Right cardiac atrium (tissue), 5 donors: Measurements from ENCODE around the gene SMIM20. TPM values are rescaled to one million over a fixed set of nuclear protein-coding genes. Genes with fewer than 3 reads are reported as not detected.

Experiments used
- ATAC-seq, 2 donors: fragments of 200-7000 bp; cut with Tn5 transposase; one replicate each; pipeline versions ENCODE4 v1.8.0 to v1.9.1; 2020; ENCODE audit warnings: moderate library complexity in 2 of 2, mild to moderate bottlenecking in 1 of 2
- DNase-seq, 3 donors: peaks; one replicate each; pipeline ENCODE4 v3.0.0-alpha.2; 2020
- H3K27ac ChIP-seq: one replicate; pipeline ENCODE4 v1.5.1; 2013; ENCODE audit warnings: mild to moderate bottlenecking, low read length, control low read depth, moderate library complexity
- H3K27me3 ChIP-seq: one replicate; pipeline ENCODE4 v1.6.1; 2013; ENCODE audit not compliant: control insufficient read depth, insufficient read depth
- H3K4me1 ChIP-seq: one replicate; pipeline ENCODE4 v1.6.1; 2013; ENCODE audit warnings: low read length; ENCODE audit not compliant: control insufficient read depth, insufficient read depth
- H3K4me3 ChIP-seq: one replicate; pipeline ENCODE4 v1.5.1; 2013; ENCODE audit warnings: low read length, control low read depth
- H3K9me3 ChIP-seq: one replicate; pipeline ENCODE4 v1.6.1; 2013; ENCODE audit warnings: low read length; ENCODE audit not compliant: control insufficient read depth
- WGBS: extraction: QIAGEN DNeasy Blood & Tissue Kit; methylation state at CpG from one replicate; pipeline ENCODE4 v1.1.7; 2013; 5-methylcytosine and 5-hydroxymethylcytosine counted together
- intact Hi-C, 4 donors: fragments of 100-400 bp; cut with DNase I; formaldehyde crosslinking; loops; one replicate each; pipeline versions ENCODE4 v1.11.0 to v1.14.0; 2022 to 2023
- polyA plus RNA-seq: library from polyadenylated mRNA; stranded (reverse); fragments of 200-250 nt; gene quantifications from one replicate; pipeline ENCODE4 v1.2.3, GENCODE V29; 2013
- total RNA-seq, 4 donors: library from RNA; stranded (reverse); fragmentation: NEBNext Ultra II Directional; extraction: Animal tissue kit (Norgen Biotek cat#: 25700); gene quantifications; one replicate each; pipeline ENCODE4 v1.2.1, GENCODE V29; 2021
- donor health status: healthy with polysubstance abuse.
- donor health status: DM: no; HTN: yes; CAD: no.
- donor health status: DM: no; HTN: no; CAD: no.
- donor health status: DM: no; HTN: yes; CAD: no; lungs with severe emphysema.
- donor health status: DM: yes; HTN: yes; CAD: no.

The SMIM20 gene
- total and polyA plus RNA-seq, 5 donors: 28.0 to 47.9 (median 35.5) TPM

DNA sequence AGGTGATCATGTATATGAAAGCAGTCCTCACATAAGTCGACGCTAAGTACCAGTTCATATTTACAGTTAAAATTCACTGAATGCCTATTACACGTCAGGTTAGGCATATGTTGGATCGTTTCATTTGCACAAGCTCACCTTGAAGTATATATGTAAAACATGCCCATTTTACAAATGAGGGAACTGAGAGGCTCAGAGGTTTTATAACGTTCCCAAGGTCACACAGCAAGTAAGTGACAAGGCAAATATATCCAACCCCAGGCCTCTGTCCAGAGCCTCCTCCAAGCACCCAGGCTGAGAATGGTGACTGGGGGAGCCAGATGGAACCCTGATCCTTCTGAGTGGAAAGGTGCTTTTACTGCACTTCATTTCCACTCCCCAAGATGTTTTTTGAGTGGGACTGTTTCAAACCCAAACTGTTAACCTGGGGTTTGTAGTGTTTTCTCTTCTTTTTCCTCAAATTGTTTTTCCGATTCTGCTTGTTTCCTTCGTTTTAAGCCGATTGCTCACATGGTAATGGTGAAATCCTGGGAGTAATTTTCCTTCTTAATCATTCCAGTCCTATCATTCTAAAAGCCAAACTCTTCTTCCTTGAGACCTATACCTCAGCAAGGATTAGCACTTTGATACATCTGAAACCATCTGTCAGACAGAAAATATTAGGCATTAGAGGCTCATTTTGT lies 791 bp downstream of the SMIM20 start:
- Histone ChIP-seq H3K27ac (peak overlapping the region; percentile 90), H3K4me3 (peak overlapping the region; percentile 76), H3K4me1 (peaks cover 4% of the 10 kb centered on the region), H3K9me3 (no peaks in the 10 kb centered on the region), H3K27me3 (no peaks in the 10 kb centered on the region)
- 53% methylated on average over 8 of the region's 8 CpGs for WGBS
- intact Hi-C loops: no loop called here
- DNase-seq (no peak), ATAC-seq (no peak)

DNA sequence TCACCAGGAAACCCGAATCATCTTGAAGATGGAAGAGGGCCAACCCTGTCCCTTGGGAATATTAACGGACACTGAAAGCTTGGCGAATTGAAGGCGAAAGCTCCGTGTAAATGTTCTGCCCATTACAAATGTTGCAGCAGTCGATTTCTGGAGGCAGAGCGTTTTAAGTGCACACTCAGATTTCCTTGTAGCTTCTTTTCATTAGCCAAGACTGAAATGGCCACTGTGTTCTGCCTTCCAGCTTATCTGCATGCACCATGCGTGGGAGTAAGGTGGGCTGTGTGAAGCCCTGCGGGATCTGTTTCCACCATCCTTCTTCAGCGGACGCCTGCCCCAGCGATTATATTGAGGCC lies 1.3 kb downstream of the SMIM20 start:
- ATAC-seq (no peak), DNase-seq (no peak)
- intact Hi-C loops: no loop called here
- Histone ChIP-seq H3K4me1 (peaks cover 4% of the 10 kb centered on the region), H3K9me3 (no peaks in the 10 kb centered on the region), H3K27me3 (no peaks in the 10 kb centered on the region), H3K27ac (peak overlapping the region; percentile 28), H3K4me3 (peak overlapping the region; percentile 76)
- 40% methylated on average over 12 of the region's 12 CpGs for WGBS

DNA sequence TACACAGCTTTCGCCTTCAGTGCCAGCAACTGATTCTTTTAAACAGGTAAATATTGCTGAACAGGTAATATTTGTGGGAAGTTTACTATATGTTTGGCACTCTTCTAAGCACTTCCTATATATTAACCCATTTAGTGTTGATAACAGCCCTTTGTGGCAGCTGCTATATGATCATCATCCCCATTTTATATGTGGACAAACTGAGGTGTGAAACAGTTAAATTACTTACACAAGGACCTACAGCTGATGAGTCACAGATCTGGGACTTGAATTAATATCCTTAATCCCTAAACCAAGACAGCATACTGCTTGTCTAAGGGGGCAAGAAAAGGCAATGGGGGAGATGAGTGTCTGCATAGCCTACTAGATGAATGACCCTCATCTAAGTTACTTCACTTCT lies 2.9 kb downstream of the SMIM20 start:
- WGBS: 100% methylated on average over 1 of the region's 1 CpG
- Histone ChIP-seq H3K27ac (no peak overlapping the region), H3K4me1 (peaks cover 7% of the 10 kb centered on the region), H3K27me3 (no peaks in the 10 kb centered on the region), H3K4me3 (no peak overlapping the region), H3K9me3 (no peaks in the 10 kb centered on the region)
- no peak for DNase-seq
- ATAC-seq: no peak
- intact Hi-C loops: no loop called here

DNA sequence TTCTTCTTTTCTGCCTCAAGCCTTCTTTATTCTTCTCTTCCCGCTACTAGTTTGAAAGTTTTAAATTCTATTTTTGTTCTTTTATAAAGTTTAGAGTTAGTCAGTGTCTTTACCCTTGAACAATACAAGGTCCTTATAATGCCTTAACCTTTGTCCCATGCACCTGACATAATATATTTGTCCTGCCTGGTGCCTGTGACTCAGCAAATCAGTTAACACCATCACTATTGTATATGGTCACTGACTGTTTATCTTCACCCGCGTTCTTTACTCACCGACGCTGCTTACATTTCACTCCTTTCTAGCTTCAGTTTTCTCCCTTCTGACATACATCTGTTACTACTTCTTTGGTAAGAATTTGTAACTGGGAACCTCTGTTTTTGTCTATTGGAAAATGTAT lies 5.7 kb downstream of the SMIM20 start:
- ATAC-seq: no peak
- H3K27ac ChIP-seq: no peak overlapping the region
- H3K9me3 ChIP-seq: no peaks in the 10 kb centered on the region
- intact Hi-C loops: loop anchor here in 1 of 4 donors (5.0 kb wide), 1 partner anchor 493 kb away; no protein-coding TSS in a partner anchor
- H3K27me3 ChIP-seq: no peaks in the 10 kb centered on the region
- peaks cover 17% of the 10 kb centered on the region for H3K4me1 ChIP-seq
- DNase-seq: no peak
- WGBS: 72% methylated on average over 5 of the region's 5 CpGs
- H3K4me3 ChIP-seq: no peak overlapping the region

DNA sequence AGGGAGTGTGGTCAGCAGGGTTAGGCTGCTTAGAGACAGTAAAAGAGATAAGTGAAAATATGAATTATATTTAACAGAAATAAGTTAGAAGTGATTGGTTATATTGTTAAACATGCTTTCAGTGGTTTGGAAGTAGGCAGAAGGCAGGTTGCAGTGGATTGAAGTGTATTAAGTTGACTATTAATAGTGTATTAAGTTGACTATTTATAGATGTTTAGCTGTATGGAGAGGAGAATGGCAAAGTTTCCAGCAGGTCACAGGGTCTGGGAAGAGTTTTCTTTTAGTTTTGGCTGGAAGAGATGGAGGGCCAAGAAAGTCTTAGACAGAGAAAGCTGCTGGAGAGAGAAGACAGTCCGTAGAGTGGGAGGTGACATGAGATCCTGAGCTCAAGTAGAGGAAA lies 7.9 kb downstream of the SMIM20 start:
- Histone ChIP-seq H3K4me1 (peaks cover 15% of the 10 kb centered on the region), H3K4me3 (no peak overlapping the region), H3K27ac (no peak overlapping the region), H3K27me3 (no peaks in the 10 kb centered on the region), H3K9me3 (no peaks in the 10 kb centered on the region)
- 84% methylated on average over 1 of the region's 1 CpG for WGBS
- intact Hi-C loops: loop anchor here in 1 of 4 donors (5.0 kb wide), 1 partner anchor 490 kb away; no protein-coding TSS in a partner anchor
- DNase-seq (no peak), ATAC-seq (no peak)

DNA sequence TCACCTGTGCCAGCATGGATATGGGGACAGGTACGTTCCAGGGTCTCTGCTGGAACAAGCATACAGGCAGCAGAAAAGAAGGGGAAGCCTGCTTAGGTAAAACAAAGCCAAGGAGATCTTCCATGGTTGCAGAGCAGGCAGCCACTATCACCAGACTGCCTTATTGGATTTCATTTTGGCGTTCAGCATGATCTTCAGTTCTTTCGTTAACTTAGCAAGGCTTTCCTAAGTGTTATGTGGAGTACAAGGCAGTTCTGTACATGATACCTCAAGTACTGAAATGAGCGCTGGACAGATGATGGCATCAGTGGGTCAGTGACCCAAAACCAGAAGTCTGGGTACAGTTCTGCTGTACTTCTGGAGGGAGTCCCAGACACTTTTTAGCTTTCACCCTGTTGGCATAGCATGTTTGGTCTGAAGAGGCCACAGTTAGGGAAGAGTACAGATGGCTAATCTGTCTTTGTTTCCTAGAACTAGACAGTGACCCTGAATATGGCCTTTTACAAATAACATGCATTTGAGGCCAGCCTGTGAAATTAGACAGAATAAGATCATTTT lies 8.9 kb downstream of the SMIM20 start:
- Histone ChIP-seq H3K4me1 (peaks cover 15% of the 10 kb centered on the region), H3K27me3 (no peaks in the 10 kb centered on the region), H3K27ac (no peak overlapping the region), H3K9me3 (no peaks in the 10 kb centered on the region), H3K4me3 (no peak overlapping the region)
- intact Hi-C loops: loop anchor here in 1 of 4 donors (5.0 kb wide), 1 partner anchor 489 kb away; no protein-coding TSS in a partner anchor
- WGBS: 94% methylated on average over 4 of the region's 4 CpGs
- no peak for ATAC-seq
- no peak for DNase-seq

DNA sequence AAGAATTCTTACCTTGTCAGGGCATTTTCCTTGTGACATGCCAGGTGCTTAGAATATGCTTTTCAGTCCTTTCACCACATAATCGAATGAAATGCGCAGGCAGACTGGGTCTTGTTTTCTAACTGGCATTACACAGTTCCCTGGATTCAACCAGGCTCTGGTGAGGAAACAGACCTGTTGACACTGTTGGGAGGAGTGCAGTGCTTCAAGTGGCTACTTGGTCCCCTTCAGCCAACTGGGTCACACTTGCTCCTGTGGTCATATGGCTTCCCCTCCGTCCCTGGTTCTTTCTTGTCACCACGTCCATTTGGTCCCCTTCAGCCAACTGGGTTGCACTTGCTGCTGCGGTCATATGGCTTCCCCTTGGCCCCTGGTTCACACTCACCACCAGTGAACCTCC lies 9.7 kb downstream of the SMIM20 start:
- H3K27ac ChIP-seq: peak overlapping the region; percentile 29
- H3K9me3 ChIP-seq: no peaks in the 10 kb centered on the region
- ATAC-seq (peak in 1 of 2 donors; percentile 36), DNase-seq (no peak)
- no peaks in the 10 kb centered on the region for H3K27me3 ChIP-seq
- intact Hi-C loops: loop anchor here in 1 of 4 donors (5.0 kb wide), 1 partner anchor 489 kb away; no protein-coding TSS in a partner anchor
- H3K4me1 ChIP-seq: peaks cover 15% of the 10 kb centered on the region
- H3K4me3 ChIP-seq: no peak overlapping the region
- WGBS: 77% methylated on average over 5 of the region's 5 CpGs

DNA sequence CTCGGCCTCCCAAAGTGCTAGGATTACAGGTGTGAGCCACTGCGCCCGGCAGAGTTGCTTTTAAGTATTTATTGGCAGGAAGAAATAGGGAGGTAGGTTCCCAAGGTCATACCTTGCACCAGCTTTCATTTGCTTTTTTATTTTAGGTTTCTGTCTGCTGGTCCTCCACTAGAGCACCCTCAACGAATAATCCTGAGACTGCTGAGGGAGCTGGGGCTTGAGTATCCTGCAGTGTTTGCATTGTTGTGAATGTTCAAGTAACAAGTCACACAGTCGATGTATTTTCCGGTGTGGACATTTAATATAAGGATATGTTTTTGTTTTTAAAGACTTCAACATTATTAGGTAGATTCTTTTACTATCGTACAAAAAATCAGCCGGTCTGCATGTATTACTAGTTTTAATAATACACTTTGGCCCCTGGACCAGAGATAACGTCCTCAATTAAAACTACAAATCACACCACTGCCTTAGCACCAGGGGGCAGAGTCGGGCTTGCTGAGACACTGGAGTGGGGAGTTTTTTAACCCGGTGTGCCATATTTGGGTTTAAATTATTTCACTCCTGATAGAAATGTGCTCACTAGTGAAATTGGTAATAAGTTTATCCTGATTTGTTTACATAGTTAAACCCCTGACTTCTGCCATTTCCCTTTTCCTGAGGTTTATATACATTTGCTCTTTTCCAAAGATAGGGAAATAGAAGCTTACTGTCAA lies 11.6 kb downstream of the SMIM20 start:
- H3K27ac ChIP-seq: no peak overlapping the region
- DNase-seq (peak in 2 of 3 donors; percentile 35 to 76), ATAC-seq (peak; percentile 36 to 39)
- peaks cover 15% of the 10 kb centered on the region for H3K4me1 ChIP-seq
- no peaks in the 10 kb centered on the region for H3K9me3 ChIP-seq
- H3K4me3 ChIP-seq: no peak overlapping the region
- intact Hi-C loops: loop anchor here in 1 of 4 donors (5.0 kb wide), 1 partner anchor 62 kb away; no protein-coding TSS in a partner anchor
- 63% methylated on average over 11 of the region's 11 CpGs for WGBS
- no peaks in the 10 kb centered on the region for H3K27me3 ChIP-seq

DNA sequence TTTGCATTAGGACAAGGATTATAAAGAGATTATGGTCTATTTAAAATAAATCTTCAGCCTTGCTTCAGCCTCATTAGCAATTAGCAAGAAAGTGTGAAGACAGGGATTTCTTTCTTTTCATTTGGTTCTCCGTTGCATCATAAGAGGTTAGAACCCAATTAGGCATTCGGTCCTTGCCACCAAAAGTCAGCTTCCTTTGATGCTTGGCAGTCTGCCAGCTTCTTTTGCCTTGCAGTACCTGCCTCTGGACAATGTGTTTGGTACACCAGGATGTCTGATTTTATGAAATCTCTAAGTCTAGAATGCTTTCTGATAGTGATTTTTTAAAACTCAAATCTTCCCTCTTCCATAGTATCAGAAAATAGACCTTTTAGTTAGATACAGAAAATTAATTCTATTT lies 12.4 kb downstream of the SMIM20 start:
- 73% methylated on average over 2 of the region's 2 CpGs for WGBS
- Histone ChIP-seq H3K27ac (no peak overlapping the region), H3K4me3 (no peak overlapping the region), H3K27me3 (no peaks in the 10 kb centered on the region), H3K4me1 (peaks cover 14% of the 10 kb centered on the region), H3K9me3 (no peaks in the 10 kb centered on the region)
- intact Hi-C loops: loop anchor here in 1 of 4 donors (5.0 kb wide), 1 partner anchor 61 kb away; no protein-coding TSS in a partner anchor
- DNase-seq: no peak
- ATAC-seq: no peak

DNA sequence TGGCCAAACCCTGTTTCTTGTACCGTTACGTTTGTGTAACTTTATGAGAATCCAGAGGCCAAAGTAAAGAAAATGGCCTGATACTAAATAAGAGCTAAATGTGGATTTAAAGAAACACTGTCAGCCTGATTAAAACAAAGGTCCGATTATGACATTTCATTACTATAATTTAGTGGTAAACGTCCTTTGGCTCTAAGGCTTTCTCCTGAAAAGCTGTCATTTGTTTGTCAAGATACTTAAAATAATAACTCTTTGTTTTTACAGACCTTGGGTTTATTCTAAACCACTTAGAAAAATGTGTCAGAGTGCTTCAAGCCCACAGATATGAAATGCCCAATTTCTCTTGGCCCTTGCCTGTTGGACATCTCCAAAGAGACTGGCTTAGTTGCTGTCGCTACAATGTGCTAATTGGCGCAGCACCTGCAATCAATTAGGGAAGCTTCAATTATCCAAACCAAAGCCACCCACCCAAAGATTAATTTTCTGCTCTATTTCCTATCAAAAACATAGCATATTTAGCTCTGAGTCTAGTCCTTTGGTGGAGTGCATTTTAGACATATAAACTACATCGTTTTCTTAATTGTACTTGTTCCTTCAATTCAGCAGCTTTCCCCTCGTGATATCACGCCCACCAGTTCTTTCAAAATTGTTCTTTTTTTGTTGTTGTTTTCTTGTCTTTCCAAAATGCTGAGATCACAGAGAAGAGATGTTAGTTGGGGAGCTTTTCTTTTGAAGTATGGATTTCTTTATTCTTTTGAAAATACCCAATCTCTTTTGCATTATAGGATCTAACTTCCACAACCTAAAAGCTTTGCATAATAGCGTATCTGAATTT lies 13.6 kb downstream of the SMIM20 start:
- H3K4me3 ChIP-seq: no peak overlapping the region
- WGBS: 85% methylated on average over 10 of the region's 10 CpGs
- DNase-seq (no peak), ATAC-seq (no peak)
- H3K27me3 ChIP-seq: no peaks in the 10 kb centered on the region
- H3K9me3 ChIP-seq: no peaks in the 10 kb centered on the region
- no peak overlapping the region for H3K27ac ChIP-seq
- peaks cover 10% of the 10 kb centered on the region for H3K4me1 ChIP-seq
- intact Hi-C loops: loop anchor here in 1 of 4 donors (5.0 kb wide), 1 partner anchor 60 kb away; no protein-coding TSS in a partner anchor
